Glomerular endothelial cell (primary cell): ENCODE measurements around the gene SMPD4. TPM values are rescaled to one million over a fixed set of nuclear protein-coding genes. Genes with fewer than 3 reads are reported as not detected.

Experiments used
- total RNA-seq: library from RNA; depleted of rRNA; stranded (reverse); fragments of >200 nt; gene quantifications from 2 replicates; pipeline ENCODE4 v1.2.3, GENCODE V29; 2015

The SMPD4 gene
- total RNA-seq, 1 donor from 2014 or later: 64.9 TPM

Other genes starting within 250 kb of the SMPD4 start
- gene RAB6C, start 201.9 kb downstream of the SMPD4 start, total RNA-seq: not detected in 2 replicates
- 0.06 TPM in 1 of 2 replicates, not detected in the other for gene POTEF, start 52.4 kb downstream of the SMPD4 start, total RNA-seq
- 1.2 and 2.2 TPM in 2 replicates for gene CCDC74B, start 36.5 kb downstream of the SMPD4 start, total RNA-seq
- 194 and 215 TPM in 2 replicates for gene MZT2B, start 660 bp upstream of the SMPD4 start, total RNA-seq
- not detected in 2 replicates for gene TUBA3E, start 16.8 kb upstream of the SMPD4 start, total RNA-seq
- gene IMP4, start 161.3 kb upstream of the SMPD4 start, total RNA-seq: 63.6 and 80.6 TPM in 2 replicates
- gene PTPN18, start 174.5 kb upstream of the SMPD4 start, total RNA-seq: 19.6 and 26.0 TPM in 2 replicates